H1 (cell line): ENCODE results near the gene LSM10. TPM values are rescaled to one million over a fixed set of nuclear protein-coding genes. Genes with fewer than 3 reads are reported as not detected.

ENCODE experiments used
- SUZ12 ChIP-seq: fragments of 200-600 bp; sonication (generic); IDR thresholded peaks from 2 replicates; pipeline ENCODE4 v1.6.1; 2012; ENCODE audit warnings: mild to moderate bottlenecking, inconsistent platforms, low read length, moderate library complexity, mixed read lengths
- TEAD4 ChIP-seq: IDR thresholded peaks from 2 replicates; pipeline ENCODE4 v1.6.1; 2012; ENCODE audit warnings: low read depth, low read length, inconsistent platforms, mixed read lengths
- polyA plus RNA-seq, 7 experiments: library from polyadenylated mRNA; depleted of rRNA in 3 of 7; stranded (reverse) in 5 of 7; unstranded in 2 of 7; fragments of >200 nt in 5 of 7; fragments of 200-250 nt in 2 of 7; gene quantifications; 1 replicate in 5 of 7; 2 replicates in 1 of 7; 4 replicates in 1 of 7; pipeline versions ENCODE4 v1.2.1 to v1.2.3, GENCODE V29; 2011 to 2013; ENCODE audit warnings: missing spikeins in 2 of 7, mixed read lengths in 2 of 7
- total RNA-seq: library from RNA; stranded (reverse); fragmentation: NEBNext Ultra II Directional; extraction: Animal tissue kit (Norgen Biotek cat#: 25700); gene quantifications from 2 replicates; pipeline ENCODE4 v1.2.1, GENCODE V29; 2021
- TF ChIP-seq, protein P1 (sequence below): IDR thresholded peaks from 2 replicates; pipeline ENCODE4 v1.6.1; 2011; ENCODE audit warnings: low read length, improper control_type of control experiment

The LSM10 gene
- total and polyA plus RNA-seq, 2 of the 8 experiments (the other 6 are each of a cell fraction or from before 2014, with no cell fraction given), result 59.5 to 140 TPM

DNA sequence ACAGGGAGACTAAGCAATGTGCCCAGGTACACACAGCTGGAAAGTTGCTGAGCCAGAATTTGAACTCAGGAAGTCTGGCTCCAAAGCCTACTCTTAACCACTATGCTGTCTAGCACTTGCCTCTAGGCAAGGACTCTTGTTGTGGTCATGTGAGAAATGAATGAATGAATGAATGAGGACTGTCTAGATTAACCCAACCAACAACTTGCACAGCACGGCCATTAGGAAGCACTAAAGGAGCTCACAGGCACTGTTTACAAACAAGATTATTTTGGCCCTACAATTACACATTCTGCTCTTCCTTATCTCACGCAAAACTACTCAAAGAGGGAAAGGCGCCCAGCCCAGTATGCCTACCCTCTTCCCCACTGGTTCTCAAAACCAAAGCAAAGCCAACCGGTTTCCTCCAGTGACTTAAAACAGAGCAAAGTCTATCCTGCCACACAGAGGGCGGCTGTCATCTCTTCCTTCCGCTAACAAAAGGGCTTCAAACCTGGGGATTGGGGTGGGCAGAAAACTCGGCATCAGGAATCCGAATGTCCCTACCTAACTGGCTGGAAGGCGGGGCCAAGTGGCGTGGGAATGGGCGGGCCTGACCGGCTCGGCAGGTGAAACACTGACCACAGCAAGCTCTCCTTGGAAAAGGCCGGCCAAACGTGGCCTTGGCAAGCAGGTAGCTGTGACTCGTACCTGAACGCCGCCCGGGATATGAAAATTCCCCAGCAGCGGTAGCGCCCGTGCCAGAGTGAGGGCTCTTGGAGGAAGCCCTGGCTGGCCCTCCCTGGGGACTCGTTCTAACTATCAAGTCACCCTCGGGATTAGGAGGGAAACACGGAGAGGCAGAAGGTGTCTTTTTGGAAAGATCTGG lies 12.9 kb downstream of the LSM10 start (continued):
- TF ChIP-seq SUZ12, result no peak
- no peak for TF ChIP-seq TEAD4
- TF ChIP-seq, protein P1, sequence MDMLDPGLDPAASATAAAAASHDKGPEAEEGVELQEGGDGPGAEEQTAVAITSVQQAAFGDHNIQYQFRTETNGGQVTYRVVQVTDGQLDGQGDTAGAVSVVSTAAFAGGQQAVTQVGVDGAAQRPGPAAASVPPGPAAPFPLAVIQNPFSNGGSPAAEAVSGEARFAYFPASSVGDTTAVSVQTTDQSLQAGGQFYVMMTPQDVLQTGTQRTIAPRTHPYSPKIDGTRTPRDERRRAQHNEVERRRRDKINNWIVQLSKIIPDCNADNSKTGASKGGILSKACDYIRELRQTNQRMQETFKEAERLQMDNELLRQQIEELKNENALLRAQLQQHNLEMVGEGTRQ, result no peak
